BJ (cell line): ENCODE measurements around the gene ADGRG4. TPM values are rescaled to one million over a fixed set of nuclear protein-coding genes. Genes with fewer than 3 reads are reported as not detected.

ENCODE experiments used
- CTCF ChIA-PET: fragments of 350-600 bp; formaldehyde crosslinking; extraction: SDS; loops from one replicate; lab custom pipeline; 2021; ENCODE audit warnings: antibody characterized with exemption, inconsistent platforms; lab: Yijun Ruan, JAX
- POLR2A ChIA-PET: fragments of 300-600 bp; sonication (Branson Sonifier 250); formaldehyde crosslinking; extraction: SDS; loops from one replicate; lab custom pipeline; 2021; ENCODE audit warnings: antibody characterized with exemption; lab: Charles Lee
- DNase-seq: peaks from one replicate; pipeline ENCODE4 v3.0.0-alpha.2; 2011; ENCODE audit warnings: low read depth
- H3K27me3 ChIP-seq: 2 replicates; pipeline ENCODE4 v1.6.0; 2011; ENCODE audit warnings: low read length; ENCODE audit not compliant: control insufficient read depth, insufficient read depth
- H3K36me3 ChIP-seq: 2 replicates; pipeline ENCODE4 v1.5.1; 2011; ENCODE audit warnings: low read length; ENCODE audit not compliant: control insufficient read depth, insufficient read depth
- H3K4me3 ChIP-seq: 2 replicates; pipeline ENCODE4 v1.5.1; 2011; ENCODE audit warnings: low read depth, mild to moderate bottlenecking, control low read depth, low read length
- CTCF ChIP-seq: IDR thresholded peaks from 2 replicates; pipeline ENCODE4 v1.5.1; 2011; ENCODE audit warnings: low read depth, mild to moderate bottlenecking, control low read depth, inconsistent platforms, low read length, moderate library complexity; ENCODE audit not compliant: insufficient read depth
- polyA plus RNA-seq: library from polyadenylated mRNA; depleted of rRNA; stranded (reverse); fragments of >200 nt; gene quantifications from 2 replicates; pipeline ENCODE4 v1.2.3, GENCODE V29; 2011; rRNA removed

ADGRG4 gene
- polyA plus RNA-seq, 1 experiment, result 0.01 TPM

GRCh38 chrX:136464589-136464988 is 163.8 kb downstream of the ADGRG4 start:
- no peaks in the 10 kb centered on the region for H3K27me3 ChIP-seq
- ChIA-PET CTCF (no interaction called here), POLR2A (no interaction called here)
- H3K36me3 ChIP-seq, result no peaks in the 10 kb centered on the region
- no peak for TF ChIP-seq CTCF
- no peak for DNase-seq
- no peak overlapping the region for H3K4me3 ChIP-seq

Other genes starting within 250 kb of the ADGRG4 start
- 1,198 and 1,251 TPM in 2 replicates for gene FHL1, start 153.4 kb upstream of the ADGRG4 start, polyA plus RNA-seq
- gene MAP7D3, start 49.6 kb upstream of the ADGRG4 start, polyA plus RNA-seq, result 15.7 and 17.5 TPM in 2 replicates
- gene BRS3, start 187.0 kb downstream of the ADGRG4 start, polyA plus RNA-seq, result not detected in 2 replicates
- gene HTATSF1, start 196.6 kb downstream of the ADGRG4 start, polyA plus RNA-seq, result 0.28 and 1.1 TPM in 2 replicates
- gene VGLL1, start 231.3 kb downstream of the ADGRG4 start, polyA plus RNA-seq, result not detected in 2 replicates